H1 (cell line): Measurements from ENCODE around the gene ARID1B. TPM values are rescaled to one million over a fixed set of nuclear protein-coding genes. Genes with fewer than 3 reads are reported as not detected.

Source experiments
- CTCF ChIA-PET: fragments of 300-600 bp; sonication (Branson Sonifier 250); formaldehyde crosslinking; loops from one replicate; lab custom pipeline; 2021; ENCODE audit not compliant: partially characterized antibody; lab: Charles Lee
- POLR2A ChIA-PET: fragments of 300-600 bp; sonication (Branson Sonifier 250); formaldehyde crosslinking; loops from one replicate; lab custom pipeline; 2021; ENCODE audit warnings: inconsistent platforms; ENCODE audit not compliant: partially characterized antibody; lab: Charles Lee
- DNase-seq, 2 experiments: peaks; one replicate each; pipeline versions ENCODE4 v3.0.0 to v3.0.0-alpha.2; 2010 to 2022; ENCODE audit warnings: low spot score in 2 of 2, low read depth in 1 of 2, mixed read lengths in 1 of 2
- FAIRE-seq: peaks from 2 replicates; lab custom pipeline; 2011; peaks lifted over from hg19 to GRCh38; lab: Jason Lieb, UNC
- H2AFZ ChIP-seq: 2 replicates; pipeline ENCODE4 v1.8.1; 2012; ENCODE audit warnings: low read length, inconsistent platforms
- H2AK5ac ChIP-seq: 2 replicates; pipeline ENCODE4 v1.6.1; 2013; ENCODE audit warnings: low read depth, low read length
- H2BK120ac ChIP-seq: replicated peaks from 2 replicates; pipeline ENCODE3; 2013; ENCODE audit warnings: low read depth, low read length, inconsistent platforms
- H2BK12ac ChIP-seq: 2 replicates; pipeline ENCODE4 v1.6.1; 2013; ENCODE audit warnings: low read depth, low read length
- H2BK15ac ChIP-seq: 2 replicates; pipeline ENCODE4 v1.6.1; 2013; ENCODE audit warnings: low read length
- H2BK20ac ChIP-seq: 2 replicates; pipeline ENCODE4 v1.6.1; 2013; ENCODE audit warnings: low read length
- H2BK5ac ChIP-seq: 2 replicates; pipeline ENCODE4 v1.6.1; 2013; ENCODE audit warnings: low read depth, low read length
- H3K14ac ChIP-seq: 2 replicates; pipeline ENCODE4 v1.6.1; 2013; ENCODE audit warnings: inconsistent platforms; ENCODE audit not compliant: insufficient read length
- H3K18ac ChIP-seq: 2 replicates; pipeline ENCODE4 v1.6.1; 2013; ENCODE audit warnings: low read length; ENCODE audit errors: extremely low read depth
- H3K23ac ChIP-seq: 2 replicates; pipeline ENCODE4 v1.6.1; 2013; ENCODE audit warnings: inconsistent platforms; ENCODE audit not compliant: insufficient read length
- H3K23me2 ChIP-seq: 2 replicates; pipeline ENCODE4 v1.6.1; 2013; ENCODE audit warnings: low read depth, low read length
- H3K27ac ChIP-seq: 2 replicates; pipeline ENCODE4 v1.6.1; 2011; ENCODE audit warnings: low read depth, low read length, inconsistent platforms
- H3K27me3 ChIP-seq, 4 experiments: replicated peaks in 1 of 4; 1 replicate in 1 of 4; 2 replicates in 3 of 4; pipeline versions ENCODE4 v1.6.1 to v1.8.1; 2011 to 2013; ENCODE audit warnings: low read length in 3 of 4, mild to moderate bottlenecking in 3 of 4, inconsistent platforms in 2 of 4, mixed read lengths in 2 of 4, moderate library complexity in 1 of 4; ENCODE audit not compliant: control insufficient read depth in 3 of 4, insufficient read depth in 3 of 4; ENCODE audit errors: extremely low read depth in 1 of 4
- H3K36me3 ChIP-seq, 4 experiments: 2 replicates each; pipeline versions ENCODE4 v1.6.1 to v1.8.1; 2011 to 2013; ENCODE audit warnings: mild to moderate bottlenecking in 4 of 4, low read length in 3 of 4, moderate library complexity in 2 of 4, control low read depth in 1 of 4, inconsistent platforms in 1 of 4; ENCODE audit not compliant: insufficient read depth in 4 of 4, control insufficient read depth in 2 of 4
- H3K4ac ChIP-seq: replicated peaks from 2 replicates; pipeline ENCODE3; 2013; ENCODE audit warnings: low read length, low read depth, mixed read lengths, inconsistent platforms; ENCODE audit not compliant: insufficient read length
- H3K4me1 ChIP-seq, 4 experiments: replicated peaks in 1 of 4; 1 replicate in 1 of 4; 2 replicates in 3 of 4; pipeline versions ENCODE4 v1.6.1 to v1.8.1; 2011 to 2013; ENCODE audit warnings: low read length in 3 of 4, inconsistent platforms in 2 of 4, mixed read lengths in 1 of 4; ENCODE audit not compliant: insufficient read depth in 4 of 4, control insufficient read depth in 3 of 4
- H3K4me2 ChIP-seq, 2 experiments: 2 replicates each; pipeline versions ENCODE4 v1.6.1 to v1.8.1; 2011 to 2013; ENCODE audit warnings: low read depth in 2 of 2, low read length in 2 of 2, control low read depth in 1 of 2, inconsistent platforms in 1 of 2, mild to moderate bottlenecking in 1 of 2; ENCODE audit not compliant: insufficient read depth in 1 of 2
- H3K4me3 ChIP-seq, 4 experiments: fragments of 200-600, 300-600 bp in 1 of 4; sonication (generic), shearing (Covaris generic), sonication (Bioruptor Twin) in 1 of 4; 2 replicates each; pipeline versions ENCODE4 v1.5.1 to v1.8.1; 2011 to 2016; ENCODE audit warnings: low read length in 4 of 4, low read depth in 3 of 4, control low read depth in 2 of 4, inconsistent platforms in 2 of 4, mild to moderate bottlenecking in 2 of 4, mixed read lengths in 1 of 4, moderate library complexity in 1 of 4; ENCODE audit not compliant: insufficient read depth in 2 of 4; ENCODE audit errors: extremely low read depth in 1 of 4
- H3K56ac ChIP-seq: replicated peaks from 2 replicates; pipeline ENCODE3; 2013; ENCODE audit warnings: low read depth, mild to moderate bottlenecking, mixed read lengths, low read length, inconsistent platforms; ENCODE audit not compliant: insufficient read length
- H3K79me1 ChIP-seq: 2 replicates; pipeline ENCODE4 v1.6.1; 2013; ENCODE audit warnings: low read depth, low read length, control low read depth
- H3K79me2 ChIP-seq, 2 experiments: 2 replicates each; pipeline versions ENCODE4 v1.6.1 to v1.8.1; 2012 to 2013; ENCODE audit warnings: low read length in 2 of 2, mild to moderate bottlenecking in 2 of 2, inconsistent platforms in 1 of 2; ENCODE audit not compliant: insufficient read depth in 2 of 2, control insufficient read depth in 1 of 2
- H3K9ac ChIP-seq, 4 experiments: replicated peaks in 1 of 4; 1 replicate in 1 of 4; 2 replicates in 3 of 4; pipeline versions ENCODE4 v1.6.1 to v1.8.1; 2011 to 2013; ENCODE audit warnings: low read depth in 3 of 4, low read length in 3 of 4, control low read depth in 2 of 4, mild to moderate bottlenecking in 2 of 4, moderate library complexity in 2 of 4, inconsistent platforms in 1 of 4; ENCODE audit errors: extremely low read depth in 1 of 4
- H3K9me3 ChIP-seq, 2 experiments: 2 replicates each; pipeline versions ENCODE4 v1.6.1 to v1.8.1; 2012 to 2013; ENCODE audit warnings: mild to moderate bottlenecking in 2 of 2, moderate library complexity in 2 of 2, control low read depth in 1 of 2, inconsistent platforms in 1 of 2, low read depth in 1 of 2, low read length in 1 of 2, mixed read lengths in 1 of 2; ENCODE audit not compliant: insufficient read depth in 2 of 2
- H4K20me1 ChIP-seq, 2 experiments: replicated peaks in 1 of 2; 2 replicates each; pipeline versions ENCODE3 to v1.8.1; 2011 to 2013; ENCODE audit warnings: inconsistent platforms in 2 of 2, low read length in 2 of 2, mild to moderate bottlenecking in 1 of 2; ENCODE audit not compliant: insufficient read depth in 2 of 2, control insufficient read depth in 1 of 2
- H4K5ac ChIP-seq: 2 replicates; pipeline ENCODE4 v1.6.1; 2013; ENCODE audit warnings: low read length, low read depth, mixed read lengths, inconsistent platforms; ENCODE audit not compliant: insufficient read length
- H4K8ac ChIP-seq: 2 replicates; pipeline ENCODE4 v1.8.0; 2013; ENCODE audit warnings: mild to moderate bottlenecking, moderate library complexity, low read length, inconsistent platforms; ENCODE audit not compliant: insufficient read depth; ENCODE audit errors: extremely low read depth
- H4K91ac ChIP-seq: replicated peaks from 2 replicates; pipeline ENCODE3; 2013; ENCODE audit warnings: low read length, mixed read lengths, inconsistent platforms; ENCODE audit not compliant: insufficient read length
- SP4 ChIP-seq: IDR thresholded peaks from 2 replicates; pipeline ENCODE4 v1.6.1; 2012; ENCODE audit warnings: low read length, inconsistent platforms
- SUZ12 ChIP-seq: fragments of 200-600 bp; sonication (generic); IDR thresholded peaks from 2 replicates; pipeline ENCODE4 v1.6.1; 2012; ENCODE audit warnings: mild to moderate bottlenecking, inconsistent platforms, low read length, moderate library complexity, mixed read lengths
- WGBS, 2 experiments: shearing (Covaris generic) in 1 of 2; methylation state at CpG; one replicate each; pipeline versions ENCODE4 v1.1.6 to v1.1.7; 2013 to 2015; ENCODE audit warnings: low lambda C conversion rate in 2 of 2, mixed read lengths in 2 of 2, inconsistent platforms in 1 of 2, low coverage in 1 of 2, missing lambda C conversion rate in 1 of 2; ENCODE audit not compliant: insufficient replicate concordance in 2 of 2, insufficient coverage in 1 of 2, insufficient read length in 1 of 2; ENCODE audit errors: extremely low coverage in 1 of 2, missing lambda C conversion rate in 1 of 2; 5-methylcytosine and 5-hydroxymethylcytosine counted together
- polyA plus RNA-seq, 7 experiments: library from polyadenylated mRNA; depleted of rRNA in 3 of 7; stranded (reverse) in 5 of 7; unstranded in 2 of 7; fragments of >200 nt in 5 of 7; fragments of 200-250 nt in 2 of 7; gene quantifications; 1 replicate in 5 of 7; 2 replicates in 1 of 7; 4 replicates in 1 of 7; pipeline versions ENCODE4 v1.2.1 to v1.2.3, GENCODE V29; 2011 to 2013; ENCODE audit warnings: missing spikeins in 2 of 7, mixed read lengths in 2 of 7
- total RNA-seq: library from RNA; stranded (reverse); fragmentation: NEBNext Ultra II Directional; extraction: Animal tissue kit (Norgen Biotek cat#: 25700); gene quantifications from 2 replicates; pipeline ENCODE4 v1.2.1, GENCODE V29; 2021

ARID1B gene
- total and polyA plus RNA-seq, 2 of the 8 experiments (the other 6 are each of a cell fraction or from before 2014, with no cell fraction given): 24.3 to 70.3 TPM

DNA sequence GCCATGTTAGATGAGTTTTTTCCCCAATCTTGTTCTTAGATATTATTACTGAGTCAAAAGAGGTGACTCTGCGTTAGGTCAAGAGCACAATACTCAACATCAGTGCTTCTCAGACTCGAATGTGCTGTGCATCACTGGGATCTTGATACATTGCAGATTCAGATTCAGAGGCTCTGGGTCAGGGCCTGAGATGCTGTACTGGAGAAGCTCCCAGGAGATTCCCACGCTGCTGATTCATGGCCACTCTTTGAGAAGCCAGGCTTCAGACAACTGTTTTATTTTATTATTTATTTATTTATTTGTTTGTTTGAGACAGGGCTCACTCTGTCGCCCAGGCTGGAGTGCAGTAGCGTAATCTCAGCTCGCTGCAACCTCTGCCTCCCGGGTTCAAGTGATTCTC is 41.4 kb upstream of the ARID1B start:
- FAIRE-seq (no peak), DNase-seq (no peak)
- H3K9ac ChIP-seq: no peak overlapping the region
- no peak overlapping the region for H4K91ac ChIP-seq
- no peaks in the 10 kb centered on the region for H4K20me1 ChIP-seq
- H3K14ac ChIP-seq: no peak overlapping the region
- H3K4me2 ChIP-seq: no peak overlapping the region
- no peak overlapping the region for H2BK5ac ChIP-seq
- H2AK5ac ChIP-seq: no peak overlapping the region
- no peaks in the 10 kb centered on the region for H3K23me2 ChIP-seq
- H3K36me3 ChIP-seq: no peaks in the 10 kb centered on the region; a peak in 2 of 8 replicates
- no peak overlapping the region for H4K5ac ChIP-seq
- no peak overlapping the region for H3K18ac ChIP-seq
- H3K56ac ChIP-seq: no peak overlapping the region
- no peak overlapping the region for H3K4ac ChIP-seq
- peaks cover 0 to 3% (median 0%) of the 10 kb centered on the region in 4 experiments; a peak in 1 of 7 replicates for H3K4me1 ChIP-seq
- H3K27me3 ChIP-seq: no peaks in the 10 kb centered on the region
- ChIA-PET POLR2A (no interaction called here), CTCF (interaction anchor here (0.7 to 0.9 kb wide), 2 partner anchors 9 to 17 kb away, joined by 3 to 4 read pairs; no protein-coding TSS in a partner anchor)
- no peak overlapping the region for H3K23ac ChIP-seq
- no peak overlapping the region for H2BK20ac ChIP-seq
- no peak for TF ChIP-seq SUZ12
- no peak for TF ChIP-seq SP4
- no peak overlapping the region for H3K27ac ChIP-seq
- no peak overlapping the region for H2BK15ac ChIP-seq
- H4K8ac ChIP-seq: no peak overlapping the region
- no peak overlapping the region for H3K4me3 ChIP-seq
- H2AFZ ChIP-seq: no peak overlapping the region
- WGBS, 2 experiments: 94% methylated on average over 7 of the region's 7 CpGs; no CpG with 5 or more reads in 1 of the 2 experiments
- no peak overlapping the region for H2BK12ac ChIP-seq
- peaks cover 0 to 3% of the 10 kb centered on the region in 2 experiments; a peak in 3 of 4 replicates for H3K9me3 ChIP-seq
- H2BK120ac ChIP-seq: no peak overlapping the region
- H3K79me1 ChIP-seq: no peaks in the 10 kb centered on the region
- no peaks in the 10 kb centered on the region for H3K79me2 ChIP-seq
